Ascending aorta (tissue), 2 donors: ENCODE data around the gene NSMCE4A. TPM values are rescaled to one million over a fixed set of nuclear protein-coding genes. Genes with fewer than 3 reads are reported as not detected.
"Not testable (repeated sequence)": the region's sequence is repeated elsewhere in the genome, so short reads cannot be mapped to it uniquely, and the experiment has no call there.

Experiments used
- DNase-seq, 2 donors: peaks; one replicate each; pipeline ENCODE4 v3.0.0-alpha.2; 2019; ENCODE audit warnings: low spot score in 2 of 2
- H3K27ac ChIP-seq, 2 donors: fragments of 200-600 bp; sonication (generic); one replicate each; pipeline ENCODE4 v1.5.1; 2016 to 2017; ENCODE audit warnings: mild to moderate bottlenecking in 1 of 2
- H3K27me3 ChIP-seq: fragments of 200-600 bp; sonication (generic); one replicate; pipeline ENCODE4 v1.5.1; 2017
- H3K36me3 ChIP-seq, 2 donors: fragments of 200-600 bp; sonication (generic); one replicate each; pipeline ENCODE4 v1.5.1; 2016
- H3K4me1 ChIP-seq, 2 donors: fragments of 200-600 bp; sonication (generic); one replicate each; pipeline ENCODE4 v1.5.1; 2016 to 2017; ENCODE audit warnings: mild to moderate bottlenecking in 1 of 2
- H3K4me3 ChIP-seq, 2 donors: fragments of 200-600 bp; sonication (generic); one replicate each; pipeline ENCODE4 v1.5.1; 2016 to 2017; ENCODE audit warnings: mild to moderate bottlenecking in 1 of 2
- H3K9me3 ChIP-seq, 2 donors: fragments of 200-600 bp; sonication (generic); one replicate each; pipeline ENCODE4 v1.5.1; 2016
- CTCF ChIP-seq, 3 experiments: fragments of 200-600 bp in 2 of 3; fragments of 450-650 bp in 1 of 3; sonication (generic) in 2 of 3; IDR thresholded peaks; one replicate each; pipeline ENCODE4 v1.5.1; 2016 to 2019; ENCODE audit warnings: antibody characterized with exemption in 3 of 3, mild to moderate bottlenecking in 1 of 3, moderate library complexity in 1 of 3
- intact Hi-C: fragments of 100-400 bp; cut with DNase I; formaldehyde crosslinking; loops from one replicate; pipeline ENCODE4 v1.15.1; 2023
- total RNA-seq: library from RNA; depleted of rRNA; stranded (reverse); fragments of >200 nt; gene quantifications from one replicate; pipeline ENCODE4 v1.1.0, GENCODE V29; 2016

The NSMCE4A gene
- total RNA-seq, 1 donor from 2014 or later: 63.3 TPM

GRCh38 chr10:122020226-122020625, 45.2 kb upstream of the NSMCE4A start:
- no peaks in the 10 kb centered on the region for H3K27me3 ChIP-seq
- intact Hi-C loops: loop anchor here (10.0 kb wide), 1 partner anchor 475 kb away; no protein-coding TSS in a partner anchor
- H3K4me3 ChIP-seq: no peak overlapping the region
- H3K9me3 ChIP-seq: no peaks in the 10 kb centered on the region
- peak overlapping the region in 1 of 2 donors; percentile 76 for H3K27ac ChIP-seq
- no peak for TF ChIP-seq CTCF (IDR thresholded peaks at IDR 0.05)
- H3K4me1 ChIP-seq: peaks cover 0 to 7% of the 10 kb centered on the region in 2 donors
- peaks cover 0 to 4% of the 10 kb centered on the region in 2 donors for H3K36me3 ChIP-seq
- no peak for DNase-seq

GRCh38 chr10:122019414-122019975, 44.5 kb upstream of the NSMCE4A start:
- intact Hi-C loops: no loop called here
- no peaks in the 10 kb centered on the region for H3K9me3 ChIP-seq
- peaks cover 0 to 2% of the 10 kb centered on the region in 2 donors for H3K36me3 ChIP-seq
- H3K4me1 ChIP-seq: peaks cover 0 to 7% of the 10 kb centered on the region in 2 donors
- no peaks in the 10 kb centered on the region for H3K27me3 ChIP-seq
- peak overlapping the region in 1 of 2 donors; percentile 13 for H3K4me3 ChIP-seq
- peak overlapping the region in 1 of 2 donors; percentile 27 for H3K27ac ChIP-seq
- no peak for TF ChIP-seq CTCF (IDR thresholded peaks at IDR 0.05)
- no peak for DNase-seq

- Histone ChIP-seq H3K36me3 (no peaks in the 10 kb centered on the region), H3K4me1 (peaks cover 0 to 7% of the 10 kb centered on the region in 2 donors), H3K27me3 (no peaks in the 10 kb centered on the region), H3K4me3 (peak overlapping the region in 1 of 2 donors; percentile 13), H3K9me3 (no peaks in the 10 kb centered on the region), H3K27ac (peak overlapping the region in 1 of 2 donors; percentile 27)
- DNase-seq: no peak
- intact Hi-C loops: no loop called here
- no peak for TF ChIP-seq CTCF (IDR thresholded peaks at IDR 0.05)
These were observed 44.0 kb upstream of the NSMCE4A start for GRCh38 chr10:122018951-122019413.

- H3K4me3 ChIP-seq: peak overlapping the region in 1 of 2 donors; percentile 13
These were observed 43.5 kb upstream of the NSMCE4A start for GRCh38 chr10:122018491-122018890.

GRCh38 chr10:122017926-122018325, 42.9 kb upstream of the NSMCE4A start:
- H3K27ac ChIP-seq, H3K4me3 ChIP-seq, H3K9me3 ChIP-seq, H3K36me3 ChIP-seq, intact Hi-C loops, H3K27me3 ChIP-seq, DNase-seq: not testable (repeated sequence)
- H3K4me1 ChIP-seq: peaks cover 0 to 15% of the 10 kb centered on the region in 2 donors

More at GRCh38 chr10:122018491-122018890, 43.5 kb upstream of the NSMCE4A start:
- Histone ChIP-seq H3K27ac (peak overlapping the region in 1 of 2 donors; percentile 27), H3K36me3 (no peaks in the 10 kb centered on the region), H3K9me3 (no peaks in the 10 kb centered on the region), H3K4me1 (peaks cover 0 to 9% of the 10 kb centered on the region in 2 donors), H3K27me3 (no peaks in the 10 kb centered on the region)
- intact Hi-C loops: no loop called here
- no peak for TF ChIP-seq CTCF (IDR thresholded peaks at IDR 0.05)
- no peak for DNase-seq

- no peaks in the 10 kb centered on the region for H3K9me3 ChIP-seq
- H3K4me3 ChIP-seq: no peak overlapping the region
- intact Hi-C loops: no loop called here
- no peak overlapping the region for H3K27ac ChIP-seq
- DNase-seq: no peak
- no peaks in the 10 kb centered on the region for H3K27me3 ChIP-seq
- no peaks in the 10 kb centered on the region for H3K36me3 ChIP-seq
- H3K4me1 ChIP-seq: peaks cover 0 to 20% of the 10 kb centered on the region in 2 donors
- no peak for TF ChIP-seq CTCF (IDR thresholded peaks at IDR 0.05)
These were observed 39.7 kb upstream of the NSMCE4A start for GRCh38 chr10:122014652-122015248.
